Hepatocyte (in vitro differentiated cells): Measurements from ENCODE around the gene ESPNL. TPM values are rescaled to one million over a fixed set of nuclear protein-coding genes. Genes with fewer than 3 reads are reported as not detected.

Experiments used
- DNase-seq: peaks from one replicate; pipeline ENCODE4 v3.0.0-alpha.2; 2016; ENCODE audit warnings: low spot score
- H2AFZ ChIP-seq: fragments of 200-600 bp; sonication (generic); 2 replicates; pipeline ENCODE4 v1.6.0; 2016; ENCODE audit warnings: antibody characterized with exemption, mild to moderate bottlenecking
- H3K27ac ChIP-seq: fragments of 200-600 bp; sonication (generic); 2 replicates; pipeline ENCODE4 v1.5.1; 2016; ENCODE audit warnings: mild to moderate bottlenecking
- H3K27me3 ChIP-seq: fragments of 200-600 bp; sonication (generic); 2 replicates; pipeline ENCODE4 v1.6.1; 2016
- H3K36me3 ChIP-seq: fragments of 200-600 bp; sonication (generic); replicated peaks from 2 replicates; pipeline ENCODE4 v1.5.1; 2016; ENCODE audit warnings: low read depth; ENCODE audit not compliant: insufficient read depth
- H3K4me1 ChIP-seq: fragments of 200-600 bp; sonication (generic); 2 replicates; pipeline ENCODE4 v1.5.1; 2016; ENCODE audit warnings: mild to moderate bottlenecking, moderate library complexity; ENCODE audit not compliant: insufficient read depth
- H3K4me2 ChIP-seq: fragments of 200-600 bp; sonication (generic); 2 replicates; pipeline ENCODE4 v1.6.0; 2016
- H3K4me3 ChIP-seq: fragments of 200-600 bp; sonication (generic); 2 replicates; pipeline ENCODE4 v1.5.1; 2016; ENCODE audit warnings: mild to moderate bottlenecking
- H3K79me2 ChIP-seq: fragments of 200-600 bp; sonication (generic); 2 replicates; pipeline ENCODE4 v1.6.0; 2017; ENCODE audit warnings: mild to moderate bottlenecking
- H3K9me2 ChIP-seq: fragments of 200-600 bp; sonication (generic); replicated peaks from 2 replicates; pipeline ENCODE4 v1.6.0; 2017; ENCODE audit warnings: mild to moderate bottlenecking; ENCODE audit not compliant: insufficient read depth
- H3K9me3 ChIP-seq: fragments of 200-600 bp; sonication (generic); 2 replicates; pipeline ENCODE4 v1.5.1; 2016; ENCODE audit warnings: low read depth, mild to moderate bottlenecking
- H4K20me1 ChIP-seq: fragments of 200-600 bp; sonication (generic); 2 replicates; pipeline ENCODE4 v1.6.0; 2016; ENCODE audit warnings: mild to moderate bottlenecking; ENCODE audit not compliant: insufficient read depth, poor library complexity, severe bottlenecking
- CTCF ChIP-seq: fragments of 200-600 bp; sonication (generic); IDR thresholded peaks from 2 replicates; pipeline ENCODE4 v1.5.1; 2016; ENCODE audit warnings: antibody characterized with exemption, mild to moderate bottlenecking; ENCODE audit not compliant: poor library complexity
- EZH2 ChIP-seq: fragments of 200-600 bp; sonication (generic); IDR thresholded peaks from 2 replicates; pipeline ENCODE4 v1.6.1; 2016; ENCODE audit warnings: antibody characterized with exemption, mild to moderate bottlenecking, borderline replicate concordance
- EZH2phosphoT487 ChIP-seq: fragments of 200-600 bp; sonication (generic); IDR thresholded peaks from one replicate; pipeline ENCODE4 v1.6.1; 2018; ENCODE audit warnings: antibody characterized with exemption, mild to moderate bottlenecking, low read depth, moderate library complexity; ENCODE audit not compliant: unreplicated experiment, severe bottlenecking
- WGBS: methylation state at CpG from one replicate; pipeline ENCODE4 v1.1.6; 2016; ENCODE audit warnings: low lambda C conversion rate; ENCODE audit errors: missing lambda C conversion rate; 5-methylcytosine and 5-hydroxymethylcytosine counted together
- polyA plus RNA-seq: library from polyadenylated mRNA; unstranded; fragments of >200 nt; fragmentation: Nextera tagmentation; extraction: Ambion mirVana; gene quantifications from 2 replicates; pipeline ENCODE4 v1.2.1, GENCODE V29; 2016
- total RNA-seq: library from RNA; depleted of rRNA; stranded (reverse); fragments of >200 nt; gene quantifications from 2 replicates; pipeline ENCODE4 v1.2.3, GENCODE V29; 2014

Gene ESPNL
- total and polyA plus RNA-seq, 2 experiments from 2014 or later = 0.27 to 0.62 TPM

- H3K27ac ChIP-seq = no peak overlapping the region
- H4K20me1 ChIP-seq = no peaks in the 10 kb centered on the region
- no peak for TF ChIP-seq CTCF
- peak; percentile 47 for TF ChIP-seq EZH2
- H3K27me3 ChIP-seq = peaks cover 41% of the 10 kb centered on the region
- H2AFZ ChIP-seq = no peak overlapping the region
- WGBS = 64% methylated on average over 10 of the region's 10 CpGs
- H3K4me2 ChIP-seq = peak overlapping the region; percentile 84
- H3K9me2 ChIP-seq = no peaks in the 10 kb centered on the region
- H3K9me3 ChIP-seq = no peaks in the 10 kb centered on the region
- H3K4me1 ChIP-seq = peaks cover 4% of the 10 kb centered on the region
- H3K36me3 ChIP-seq = no peaks in the 10 kb centered on the region
- no peak overlapping the region for H3K4me3 ChIP-seq
- no peaks in the 10 kb centered on the region for H3K79me2 ChIP-seq
- DNase-seq = no peak
Measured at GRCh38 chr2:238159661-238160205, 59.6 kb downstream of the ESPNL start.

GRCh38 chr2:238160206-238161129 is 60.3 kb downstream of the ESPNL start:
- H3K9me3 ChIP-seq = no peaks in the 10 kb centered on the region
- H3K27ac ChIP-seq = no peak overlapping the region
- TF ChIP-seq EZH2 (no peak), CTCF (peak; percentile 32), EZH2phosphoT487 (no peak)
- peaks cover 41% of the 10 kb centered on the region for H3K27me3 ChIP-seq
- H3K4me3 ChIP-seq = no peak overlapping the region
- H3K79me2 ChIP-seq = no peaks in the 10 kb centered on the region
- no peak for DNase-seq
- H3K4me2 ChIP-seq = no peak overlapping the region
- 74% methylated on average over 23 of the region's 23 CpGs for WGBS
- no peak overlapping the region for H2AFZ ChIP-seq
- peaks cover 4% of the 10 kb centered on the region for H3K4me1 ChIP-seq
- H3K36me3 ChIP-seq = no peaks in the 10 kb centered on the region
- H3K9me2 ChIP-seq = no peaks in the 10 kb centered on the region
- H4K20me1 ChIP-seq = no peaks in the 10 kb centered on the region

- DNase-seq = no peak
- Histone ChIP-seq H3K9me2 (no peaks in the 10 kb centered on the region), H3K27me3 (peaks cover 41% of the 10 kb centered on the region), H3K4me2 (no peak overlapping the region), H3K4me3 (no peak overlapping the region), H2AFZ (no peak overlapping the region), H3K36me3 (no peaks in the 10 kb centered on the region), H3K79me2 (no peaks in the 10 kb centered on the region), H3K4me1 (peaks cover 4% of the 10 kb centered on the region), H3K9me3 (no peaks in the 10 kb centered on the region), H4K20me1 (no peaks in the 10 kb centered on the region), H3K27ac (no peak overlapping the region)
- no peak for TF ChIP-seq CTCF
- 91% methylated on average over 17 of the region's 21 CpGs for WGBS
Measured at GRCh38 chr2:238161291-238162051, 61.3 kb downstream of the ESPNL start.
